HEK293 (cell line): ENCODE results near the gene FAAP100.

Source experiments
- KLF8 ChIP-seq: fragments of 450-650 bp; formaldehyde crosslinking; IDR thresholded peaks from 2 replicates; pipeline ENCODE4 v1.5.1; 2016; ENCODE audit warnings: missing biosample characterization, missing genetic modification characterization
- YY1 ChIP-seq: fragments of 450-650 bp; formaldehyde crosslinking; IDR thresholded peaks from 2 replicates; pipeline ENCODE4 v1.5.1; 2018; ENCODE audit warnings: missing biosample characterization, missing genetic modification characterization
- ZFP69B ChIP-seq: fragments of 450-650 bp; formaldehyde crosslinking; IDR thresholded peaks from 2 replicates; pipeline ENCODE4 v1.5.1; 2016; ENCODE audit warnings: missing biosample characterization, missing genetic modification characterization
- ZNF23 ChIP-seq: fragments of 450-650 bp; formaldehyde crosslinking; IDR thresholded peaks from 2 replicates; pipeline ENCODE4 v1.5.1; 2016; ENCODE audit warnings: missing biosample characterization, missing genetic modification characterization, borderline replicate concordance
- ZNF266 ChIP-seq: fragments of 450-650 bp; formaldehyde crosslinking; IDR thresholded peaks from 2 replicates; pipeline ENCODE4 v1.5.1; 2016; ENCODE audit warnings: missing biosample characterization, missing genetic modification characterization, low read depth

GRCh38 chr17:81494626-81495377 lies 57.4 kb downstream of the FAAP100 start:
- no peak for TF ChIP-seq YY1
- no peak for TF ChIP-seq ZNF23
- TF ChIP-seq ZNF266 (tag by site-specific recombination): no peak
- no peak for TF ChIP-seq ZFP69B (tag by site-specific recombination)
- TF ChIP-seq KLF8 (tag by site-specific recombination): no peak
